ENCODE measurements around the gene LCT.
"Not testable (repeated sequence)": the region's sequence is repeated elsewhere in the genome, so short reads cannot be mapped to it uniquely, and the experiment has no call there.

LCT gene

DNA sequence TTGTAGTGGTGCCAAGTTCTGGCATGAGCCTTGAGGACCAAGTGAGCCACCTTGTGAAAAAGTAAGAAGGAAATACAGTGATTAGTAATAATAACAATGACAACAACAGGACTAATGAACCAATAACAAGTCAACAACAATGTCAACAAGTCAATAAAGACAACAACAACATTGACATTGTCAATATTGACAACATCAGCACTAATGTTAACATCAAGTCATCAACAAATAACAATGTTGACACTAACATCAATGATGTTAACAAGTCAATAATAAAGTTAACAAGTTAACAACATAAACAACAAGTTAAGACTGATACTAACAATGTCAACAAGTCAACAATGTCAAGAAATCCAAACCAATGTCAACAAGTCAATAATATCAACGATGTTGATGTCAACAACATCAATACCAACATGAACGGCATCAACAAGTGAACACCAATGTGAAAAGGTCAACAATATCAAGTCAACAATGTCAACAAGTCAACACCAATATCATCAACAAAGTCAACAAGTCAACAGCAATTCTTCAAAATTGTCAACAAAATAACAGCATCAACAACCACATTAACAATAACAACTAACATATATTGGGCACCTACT is 24.0 kb downstream of the LCT start:
- TF ChIP-seq ZFP3 (CRISPR knock-in tag; IDR thresholded peaks at IDR 0.05) (no peak), GLIS3 (CRISPR knock-in tag; IDR thresholded peaks at IDR 0.05) (no peak), ESRRG (CRISPR knock-in tag; IDR thresholded peaks at IDR 0.05) (no peak), ZNF565 (CRISPR knock-in tag; conservative IDR thresholded peaks at IDR 0.05; ENCODE audit: low read depth) (no peak), BACH2 (CRISPR knock-in tag; IDR thresholded peaks at IDR 0.05; ENCODE audit: borderline replicate concordance) (no peak), TOX (CRISPR knock-in tag; IDR thresholded peaks at IDR 0.05; ENCODE audit: borderline replicate concordance) (no peak), RARB (CRISPR knock-in tag; IDR thresholded peaks at IDR 0.05) (no peak), ISL1 (CRISPR knock-in tag; IDR thresholded peaks at IDR 0.05) (no peak)
- TF ChIP-seq, protein P1, sequence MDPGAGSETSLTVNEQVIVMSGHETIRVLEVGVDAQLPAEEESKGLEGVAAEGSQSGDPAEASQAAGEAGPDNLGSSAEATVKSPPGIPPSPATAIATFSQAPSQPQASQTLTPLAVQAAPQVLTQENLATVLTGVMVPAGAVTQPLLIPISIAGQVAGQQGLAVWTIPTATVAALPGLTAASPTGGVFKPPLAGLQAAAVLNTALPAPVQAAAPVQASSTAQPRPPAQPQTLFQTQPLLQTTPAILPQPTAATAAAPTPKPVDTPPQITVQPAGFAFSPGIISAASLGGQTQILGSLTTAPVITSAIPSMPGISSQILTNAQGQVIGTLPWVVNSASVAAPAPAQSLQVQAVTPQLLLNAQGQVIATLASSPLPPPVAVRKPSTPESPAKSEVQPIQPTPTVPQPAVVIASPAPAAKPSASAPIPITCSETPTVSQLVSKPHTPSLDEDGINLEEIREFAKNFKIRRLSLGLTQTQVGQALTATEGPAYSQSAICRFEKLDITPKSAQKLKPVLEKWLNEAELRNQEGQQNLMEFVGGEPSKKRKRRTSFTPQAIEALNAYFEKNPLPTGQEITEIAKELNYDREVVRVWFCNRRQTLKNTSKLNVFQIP (CRISPR knock-in tag; IDR thresholded peaks at IDR 0.05; ENCODE audit: borderline replicate concordance, low read depth) = no peak
- TF ChIP-seq, protein P2, sequence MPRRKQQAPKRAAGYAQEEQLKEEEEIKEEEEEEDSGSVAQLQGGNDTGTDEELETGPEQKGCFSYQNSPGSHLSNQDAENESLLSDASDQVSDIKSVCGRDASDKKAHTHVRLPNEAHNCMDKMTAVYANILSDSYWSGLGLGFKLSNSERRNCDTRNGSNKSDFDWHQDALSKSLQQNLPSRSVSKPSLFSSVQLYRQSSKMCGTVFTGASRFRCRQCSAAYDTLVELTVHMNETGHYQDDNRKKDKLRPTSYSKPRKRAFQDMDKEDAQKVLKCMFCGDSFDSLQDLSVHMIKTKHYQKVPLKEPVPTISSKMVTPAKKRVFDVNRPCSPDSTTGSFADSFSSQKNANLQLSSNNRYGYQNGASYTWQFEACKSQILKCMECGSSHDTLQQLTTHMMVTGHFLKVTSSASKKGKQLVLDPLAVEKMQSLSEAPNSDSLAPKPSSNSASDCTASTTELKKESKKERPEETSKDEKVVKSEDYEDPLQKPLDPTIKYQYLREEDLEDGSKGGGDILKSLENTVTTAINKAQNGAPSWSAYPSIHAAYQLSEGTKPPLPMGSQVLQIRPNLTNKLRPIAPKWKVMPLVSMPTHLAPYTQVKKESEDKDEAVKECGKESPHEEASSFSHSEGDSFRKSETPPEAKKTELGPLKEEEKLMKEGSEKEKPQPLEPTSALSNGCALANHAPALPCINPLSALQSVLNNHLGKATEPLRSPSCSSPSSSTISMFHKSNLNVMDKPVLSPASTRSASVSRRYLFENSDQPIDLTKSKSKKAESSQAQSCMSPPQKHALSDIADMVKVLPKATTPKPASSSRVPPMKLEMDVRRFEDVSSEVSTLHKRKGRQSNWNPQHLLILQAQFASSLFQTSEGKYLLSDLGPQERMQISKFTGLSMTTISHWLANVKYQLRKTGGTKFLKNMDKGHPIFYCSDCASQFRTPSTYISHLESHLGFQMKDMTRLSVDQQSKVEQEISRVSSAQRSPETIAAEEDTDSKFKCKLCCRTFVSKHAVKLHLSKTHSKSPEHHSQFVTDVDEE (CRISPR knock-in tag; IDR thresholded peaks at IDR 0.05) = no peak
- ATAC-seq = no peak

DNA sequence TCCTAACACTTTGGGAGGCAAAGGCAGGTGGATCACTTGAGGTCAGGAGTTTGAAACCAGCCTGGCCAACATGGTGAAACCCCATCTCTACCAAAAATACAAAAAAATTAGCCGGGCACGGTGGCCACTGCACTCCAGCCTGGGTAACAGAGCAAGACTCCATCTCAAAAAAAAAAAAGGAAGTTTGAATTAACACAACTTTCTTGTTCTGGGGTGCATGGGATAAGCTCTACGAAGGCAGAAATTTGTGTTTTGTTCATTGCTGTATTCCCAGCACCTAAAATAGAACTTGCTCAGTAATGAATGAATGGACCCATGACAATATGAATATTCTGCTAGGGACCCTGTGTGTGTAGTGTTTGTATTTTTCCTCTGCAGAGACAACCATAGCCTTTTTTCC is 29.1 kb downstream of the LCT start:
- ATAC-seq = not testable (repeated sequence)

GRCh38 chr2:135803278-135803677 is 33.7 kb downstream of the LCT start:
- TF ChIP-seq, protein P3, sequence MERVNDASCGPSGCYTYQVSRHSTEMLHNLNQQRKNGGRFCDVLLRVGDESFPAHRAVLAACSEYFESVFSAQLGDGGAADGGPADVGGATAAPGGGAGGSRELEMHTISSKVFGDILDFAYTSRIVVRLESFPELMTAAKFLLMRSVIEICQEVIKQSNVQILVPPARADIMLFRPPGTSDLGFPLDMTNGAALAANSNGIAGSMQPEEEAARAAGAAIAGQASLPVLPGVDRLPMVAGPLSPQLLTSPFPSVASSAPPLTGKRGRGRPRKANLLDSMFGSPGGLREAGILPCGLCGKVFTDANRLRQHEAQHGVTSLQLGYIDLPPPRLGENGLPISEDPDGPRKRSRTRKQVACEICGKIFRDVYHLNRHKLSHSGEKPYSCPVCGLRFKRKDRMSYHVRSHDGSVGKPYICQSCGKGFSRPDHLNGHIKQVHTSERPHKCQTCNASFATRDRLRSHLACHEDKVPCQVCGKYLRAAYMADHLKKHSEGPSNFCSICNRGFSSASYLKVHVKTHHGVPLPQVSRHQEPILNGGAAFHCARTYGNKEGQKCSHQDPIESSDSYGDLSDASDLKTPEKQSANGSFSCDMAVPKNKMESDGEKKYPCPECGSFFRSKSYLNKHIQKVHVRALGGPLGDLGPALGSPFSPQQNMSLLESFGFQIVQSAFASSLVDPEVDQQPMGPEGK (CRISPR knock-in tag; IDR thresholded peaks at IDR 0.05; ENCODE audit: borderline replicate concordance) = no peak
- TF ChIP-seq TOX (CRISPR knock-in tag; IDR thresholded peaks at IDR 0.05; ENCODE audit: borderline replicate concordance) (no peak), CSDC2 (CRISPR knock-in tag; IDR thresholded peaks at IDR 0.05) (no peak), SNAI2 (CRISPR knock-in tag; IDR thresholded peaks at IDR 0.05) (no peak), ARNTL (CRISPR knock-in tag; IDR thresholded peaks at IDR 0.05; ENCODE audit: borderline replicate concordance, low read depth) (no peak), GLIS3 (CRISPR knock-in tag; IDR thresholded peaks at IDR 0.05) (no peak), BACH2 (CRISPR knock-in tag; IDR thresholded peaks at IDR 0.05; ENCODE audit: borderline replicate concordance) (no peak), ZFP3 (CRISPR knock-in tag; IDR thresholded peaks at IDR 0.05) (no peak), ZNF70 (CRISPR knock-in tag; IDR thresholded peaks at IDR 0.05) (no peak), OSR1 (CRISPR knock-in tag; IDR thresholded peaks at IDR 0.05) (no peak), PPARA (CRISPR knock-in tag; IDR thresholded peaks at IDR 0.05; ENCODE audit: borderline replicate concordance) (no peak), TCF4 (CRISPR knock-in tag; IDR thresholded peaks at IDR 0.05; ENCODE audit: borderline replicate concordance) (no peak), CREB5 (CRISPR knock-in tag; IDR thresholded peaks at IDR 0.05; ENCODE audit: low read depth) (no peak), ZNF8 (CRISPR knock-in tag; IDR thresholded peaks at IDR 0.05) (no peak), ISL1 (CRISPR knock-in tag; IDR thresholded peaks at IDR 0.05) (no peak), ZNF565 (CRISPR knock-in tag; conservative IDR thresholded peaks at IDR 0.05; ENCODE audit: low read depth) (no peak), ZC3H10 (CRISPR knock-in tag; IDR thresholded peaks at IDR 0.05) (no peak), RARB (CRISPR knock-in tag; IDR thresholded peaks at IDR 0.05) (no peak)
- TF ChIP-seq, protein P4, sequence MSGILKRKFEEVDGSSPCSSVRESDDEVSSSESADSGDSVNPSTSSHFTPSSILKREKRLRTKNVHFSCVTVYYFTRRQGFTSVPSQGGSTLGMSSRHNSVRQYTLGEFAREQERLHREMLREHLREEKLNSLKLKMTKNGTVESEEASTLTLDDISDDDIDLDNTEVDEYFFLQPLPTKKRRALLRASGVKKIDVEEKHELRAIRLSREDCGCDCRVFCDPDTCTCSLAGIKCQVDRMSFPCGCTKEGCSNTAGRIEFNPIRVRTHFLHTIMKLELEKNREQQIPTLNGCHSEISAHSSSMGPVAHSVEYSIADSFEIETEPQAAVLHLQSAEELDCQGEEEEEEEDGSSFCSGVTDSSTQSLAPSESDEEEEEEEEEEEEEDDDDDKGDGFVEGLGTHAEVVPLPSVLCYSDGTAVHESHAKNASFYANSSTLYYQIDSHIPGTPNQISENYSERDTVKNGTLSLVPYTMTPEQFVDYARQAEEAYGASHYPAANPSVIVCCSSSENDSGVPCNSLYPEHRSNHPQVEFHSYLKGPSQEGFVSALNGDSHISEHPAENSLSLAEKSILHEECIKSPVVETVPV (CRISPR knock-in tag; IDR thresholded peaks at IDR 0.05) = no peak
- no peak for ATAC-seq
